Measurements from ENCODE around the gene ATG13. TPM values are rescaled to one million over a fixed set of nuclear protein-coding genes. Genes with fewer than 3 reads are reported as not detected.
"Not testable (repeated sequence)": the region's sequence is repeated elsewhere in the genome, so short reads cannot be mapped to it uniquely, and the experiment has no call there.

Gene ATG13
- total RNA-seq, 2 donors from 2014 or later: 54.3 to 172 TPM

- Histone ChIP-seq H3K4me3 (no peak overlapping the region), H3K9me3 (no peaks in the 10 kb centered on the region), H3K27ac (no peak overlapping the region), H3K36me3 (no peaks in the 10 kb centered on the region), H3K4me1 (replicated peaks) (no peaks in the 10 kb centered on the region), H3K27me3 (replicated peaks; ENCODE audit: insufficient read depth) (no peaks in the 10 kb centered on the region)
- intact Hi-C loops (cut with DNase I): no loop called here
- TF ChIP-seq POLR2A (IDR thresholded peaks at IDR 0.05): no peak
- no peak for TF ChIP-seq POLR2AphosphoS5 (IDR thresholded peaks at IDR 0.05)
- no peak for TF ChIP-seq CTCF (IDR thresholded peaks at IDR 0.05)
- WGBS: 74% methylated on average over 5 of the region's 5 CpGs
- no peak for DNase-seq (ENCODE audit: low spot score)
Measured at GRCh38 chr11:46582588-46582987, 34.8 kb upstream of the ATG13 start.

GRCh38 chr11:46583513-46583912, 33.8 kb upstream of the ATG13 start:
- DNase-seq (ENCODE audit: low spot score); intact Hi-C loops (cut with DNase I); H3K27ac ChIP-seq; H3K36me3 ChIP-seq; H3K9me3 ChIP-seq; H3K4me1 ChIP-seq (replicated peaks); H3K27me3 ChIP-seq (replicated peaks; ENCODE audit: insufficient read depth); H3K4me3 ChIP-seq: not testable (repeated sequence)
- WGBS: 100% methylated on average over 1 of the region's 1 CpG

- intact Hi-C loops (cut with DNase I): no loop called here
- TF ChIP-seq POLR2A (IDR thresholded peaks at IDR 0.05): no peak
- WGBS: 79% methylated on average over 5 of the region's 5 CpGs
- H3K27ac ChIP-seq: no peak overlapping the region
- no peaks in the 10 kb centered on the region for H3K27me3 ChIP-seq (replicated peaks; ENCODE audit: insufficient read depth)
- no peaks in the 10 kb centered on the region for H3K36me3 ChIP-seq
- H3K9me3 ChIP-seq: no peaks in the 10 kb centered on the region
- no peak for DNase-seq (ENCODE audit: low spot score)
- peaks cover 5% of the 10 kb centered on the region for H3K4me1 ChIP-seq (replicated peaks)
- H3K4me3 ChIP-seq: no peak overlapping the region
Measured at GRCh38 chr11:46588131-46588530, 29.2 kb upstream of the ATG13 start.

- peaks cover 5% of the 10 kb centered on the region for H3K4me1 ChIP-seq (replicated peaks)
- no peak for TF ChIP-seq CTCF (IDR thresholded peaks at IDR 0.05)
- TF ChIP-seq POLR2AphosphoS5 (IDR thresholded peaks at IDR 0.05): no peak
- TF ChIP-seq POLR2A (IDR thresholded peaks at IDR 0.05): no peak
Measured at GRCh38 chr11:46588915-46589314, 28.4 kb upstream of the ATG13 start.

GRCh38 chr11:46590740-46591605, 26.4 kb upstream of the ATG13 start:
- Histone ChIP-seq H3K27me3 (replicated peaks; ENCODE audit: insufficient read depth) (no peaks in the 10 kb centered on the region), H3K36me3 (no peaks in the 10 kb centered on the region), H3K4me3 (no peak overlapping the region), H3K9me3 (no peaks in the 10 kb centered on the region), H3K4me1 (replicated peaks) (peaks cover 5% of the 10 kb centered on the region), H3K27ac (no peak overlapping the region)
- 52% methylated on average over 11 of the region's 11 CpGs for WGBS
- intact Hi-C loops (cut with DNase I): no loop called here
- TF ChIP-seq CTCF (IDR thresholded peaks at IDR 0.05) (no peak), POLR2AphosphoS5 (IDR thresholded peaks at IDR 0.05) (no peak), POLR2A (IDR thresholded peaks at IDR 0.05) (no peak)
- no peak for DNase-seq (ENCODE audit: low spot score)

More at GRCh38 chr11:46588915-46589314, 28.4 kb upstream of the ATG13 start:
- Histone ChIP-seq H3K4me3 (no peak overlapping the region), H3K36me3 (no peaks in the 10 kb centered on the region), H3K9me3 (no peaks in the 10 kb centered on the region), H3K27me3 (replicated peaks; ENCODE audit: insufficient read depth) (no peaks in the 10 kb centered on the region), H3K27ac (no peak overlapping the region)
- DNase-seq (ENCODE audit: low spot score): no peak
- intact Hi-C loops (cut with DNase I): no loop called here
